ENCODE results near the gene CREG2. TPM values are rescaled to one million over a fixed set of nuclear protein-coding genes. Genes with fewer than 3 reads are reported as not detected.

Gene CREG2
- total RNA-seq, 1 experiment from 2014 or later, result not detected

GRCh38 chr2:101380376-101380775 lies 6.9 kb downstream of the CREG2 start:
- BruUV-seq (replicated peaks), result no TSS peak
- no peak for DNase-seq (ENCODE audit: low spot score)
- ChIA-PET CTCF (interaction anchor here (1.1 kb wide), 1 partner anchor 38 kb away, joined by 3 read pairs; no protein-coding TSS in a partner anchor), POLR2A (ENCODE audit: low non-redundant PET) (interaction anchor here (0.6 kb wide), 1 partner anchor 18 kb away, joined by 3 read pairs; no protein-coding TSS in a partner anchor)
- TF ChIP-seq EZH2 (IDR thresholded peaks at IDR 0.05; ENCODE audit: borderline replicate concordance, low read depth, low read length, poor library complexity, severe bottlenecking), result no peak
- TF ChIP-seq CTCF (conservative IDR thresholded peaks at IDR 0.05; ENCODE audit: low read depth, low read length), result no peak
- Histone ChIP-seq H3K36me3 (ENCODE audit: insufficient read depth, low read length, poor library complexity, severe bottlenecking) (no peaks in the 10 kb centered on the region), H3K4me1 (ENCODE audit: insufficient read depth, low read length, poor library complexity, severe bottlenecking) (no peaks in the 10 kb centered on the region), H3K4me3 (ENCODE audit: low read depth, low read length, poor library complexity, severe bottlenecking) (no peak overlapping the region), H3K27me3 (replicated peaks; ENCODE audit: insufficient read depth, low read depth, low read length, poor library complexity) (peaks cover 21% of the 10 kb centered on the region), H3K9me3 (ENCODE audit: low read depth, low read length, poor library complexity, severe bottlenecking) (no peaks in the 10 kb centered on the region), H3K27ac (ENCODE audit: low read depth, low read length, poor library complexity, severe bottlenecking) (no peak overlapping the region)
- intact Hi-C loops (cut with micrococcal nuclease; ENCODE audit: unreplicated experiment), result no loop called here

GRCh38 chr2:101379091-101379490 lies 8.2 kb downstream of the CREG2 start:
- H3K36me3 ChIP-seq (ENCODE audit: insufficient read depth, low read length, poor library complexity, severe bottlenecking), result no peaks in the 10 kb centered on the region
- POLR2A ChIA-PET (ENCODE audit: low non-redundant PET), result no interaction called here
- H3K9me3 ChIP-seq (ENCODE audit: low read depth, low read length, poor library complexity, severe bottlenecking), result no peaks in the 10 kb centered on the region
- H3K27me3 ChIP-seq (replicated peaks; ENCODE audit: insufficient read depth, low read depth, low read length, poor library complexity), result peaks cover 9% of the 10 kb centered on the region
- no peak for DNase-seq (ENCODE audit: low spot score)
- no peaks in the 10 kb centered on the region for H3K4me1 ChIP-seq (ENCODE audit: insufficient read depth, low read length, poor library complexity, severe bottlenecking)
- CTCF ChIA-PET, result no interaction called here
- no peak overlapping the region for H3K4me3 ChIP-seq (ENCODE audit: low read depth, low read length, poor library complexity, severe bottlenecking)
- TF ChIP-seq EZH2 (IDR thresholded peaks at IDR 0.05; ENCODE audit: borderline replicate concordance, low read depth, low read length, poor library complexity, severe bottlenecking) (no peak), CTCF (conservative IDR thresholded peaks at IDR 0.05; ENCODE audit: low read depth, low read length) (no peak)
- no peak overlapping the region for H3K27ac ChIP-seq (ENCODE audit: low read depth, low read length, poor library complexity, severe bottlenecking)
- intact Hi-C loops (cut with micrococcal nuclease; ENCODE audit: unreplicated experiment), result no loop called here
- no TSS peak for BruUV-seq (replicated peaks)

GRCh38 chr2:101375653-101376052 lies 11.7 kb downstream of the CREG2 start:
- ChIA-PET CTCF (interaction anchor here (1.5 kb wide), 1 partner anchor 33 kb away, joined by 4 read pairs; no protein-coding TSS in a partner anchor), POLR2A (ENCODE audit: low non-redundant PET) (no interaction called here)
- Histone ChIP-seq H3K27me3 (replicated peaks; ENCODE audit: insufficient read depth, low read depth, low read length, poor library complexity) (no peaks in the 10 kb centered on the region), H3K9me3 (ENCODE audit: low read depth, low read length, poor library complexity, severe bottlenecking) (no peaks in the 10 kb centered on the region), H3K27ac (ENCODE audit: low read depth, low read length, poor library complexity, severe bottlenecking) (no peak overlapping the region), H3K4me3 (ENCODE audit: low read depth, low read length, poor library complexity, severe bottlenecking) (no peak overlapping the region), H3K4me1 (ENCODE audit: insufficient read depth, low read length, poor library complexity, severe bottlenecking) (no peaks in the 10 kb centered on the region), H3K36me3 (ENCODE audit: insufficient read depth, low read length, poor library complexity, severe bottlenecking) (no peaks in the 10 kb centered on the region)
- TF ChIP-seq CTCF (conservative IDR thresholded peaks at IDR 0.05; ENCODE audit: low read depth, low read length), result no peak
- TF ChIP-seq EZH2 (IDR thresholded peaks at IDR 0.05; ENCODE audit: borderline replicate concordance, low read depth, low read length, poor library complexity, severe bottlenecking), result no peak
- intact Hi-C loops (cut with micrococcal nuclease; ENCODE audit: unreplicated experiment), result no loop called here
- BruUV-seq (replicated peaks), result no TSS peak
- DNase-seq (ENCODE audit: low spot score), result no peak

Data from A673 (cell line).